ENCODE results near the gene ZNF576.

Gene ZNF576

GRCh38 chr19:43612374-43612773 is 16.0 kb downstream of the ZNF576 start:
- Histone ChIP-seq H3K27me3 (no peaks in the 10 kb centered on the region), H3K4me1 (no peaks in the 10 kb centered on the region), H3K36me3 (peaks cover 32% of the 10 kb centered on the region), H3K4me3 (ENCODE audit: low read depth, low read length) (no peak overlapping the region), H3K9me3 (no peaks in the 10 kb centered on the region)
- no peak for TF ChIP-seq CTCF (IDR thresholded peaks at IDR 0.05; ENCODE audit: low read depth, low read length)
- no peak for DNase-seq

- Histone ChIP-seq H3K27me3 (no peaks in the 10 kb centered on the region), H3K9me3 (no peaks in the 10 kb centered on the region), H3K4me3 (ENCODE audit: low read depth, low read length) (no peak overlapping the region), H3K36me3 (peaks cover 22% of the 10 kb centered on the region), H3K4me1 (no peaks in the 10 kb centered on the region)
- no peak for TF ChIP-seq CTCF (IDR thresholded peaks at IDR 0.05; ENCODE audit: low read depth, low read length)
- no peak for DNase-seq
Measured at GRCh38 chr19:43616306-43616705, 19.9 kb downstream of the ZNF576 start.

- no peak overlapping the region for H3K4me3 ChIP-seq (ENCODE audit: low read depth, low read length)
- H3K36me3 ChIP-seq = peaks cover 16% of the 10 kb centered on the region
- H3K9me3 ChIP-seq = no peaks in the 10 kb centered on the region
- H3K27me3 ChIP-seq = no peaks in the 10 kb centered on the region
- no peak for TF ChIP-seq CTCF (IDR thresholded peaks at IDR 0.05; ENCODE audit: low read depth, low read length)
- no peak for DNase-seq
- H3K4me1 ChIP-seq = no peaks in the 10 kb centered on the region
Measured at GRCh38 chr19:43616954-43617353, 20.6 kb downstream of the ZNF576 start.

DNA sequence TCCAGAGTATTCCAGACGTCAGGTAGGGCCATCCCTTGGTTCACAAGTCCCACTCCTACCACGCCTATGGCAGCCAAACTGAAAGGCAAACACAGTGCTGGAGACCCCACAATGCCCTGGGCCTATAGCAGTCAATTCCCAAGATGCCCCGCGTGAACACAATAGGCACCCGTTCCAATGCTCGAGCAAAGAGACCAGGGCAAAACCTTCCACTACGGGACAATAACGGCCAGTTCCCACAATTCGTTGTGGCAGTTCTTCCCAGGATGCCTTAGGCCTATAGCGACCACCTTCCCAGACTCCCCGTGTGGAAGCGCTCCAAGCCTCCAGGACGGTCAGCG is 22.5 kb downstream of the ZNF576 start:
- Histone ChIP-seq H3K36me3 (peaks cover 3% of the 10 kb centered on the region; the same call in 1 of the 2 replicates), H3K4me1 (no peaks in the 10 kb centered on the region), H3K9me3 (no peaks in the 10 kb centered on the region), H3K4me3 (ENCODE audit: low read depth, low read length) (peak overlapping the region; percentile 83), H3K27me3 (no peaks in the 10 kb centered on the region)
- peak; percentile 58 for DNase-seq
- no peak for TF ChIP-seq CTCF (IDR thresholded peaks at IDR 0.05; ENCODE audit: low read depth, low read length)

DNA sequence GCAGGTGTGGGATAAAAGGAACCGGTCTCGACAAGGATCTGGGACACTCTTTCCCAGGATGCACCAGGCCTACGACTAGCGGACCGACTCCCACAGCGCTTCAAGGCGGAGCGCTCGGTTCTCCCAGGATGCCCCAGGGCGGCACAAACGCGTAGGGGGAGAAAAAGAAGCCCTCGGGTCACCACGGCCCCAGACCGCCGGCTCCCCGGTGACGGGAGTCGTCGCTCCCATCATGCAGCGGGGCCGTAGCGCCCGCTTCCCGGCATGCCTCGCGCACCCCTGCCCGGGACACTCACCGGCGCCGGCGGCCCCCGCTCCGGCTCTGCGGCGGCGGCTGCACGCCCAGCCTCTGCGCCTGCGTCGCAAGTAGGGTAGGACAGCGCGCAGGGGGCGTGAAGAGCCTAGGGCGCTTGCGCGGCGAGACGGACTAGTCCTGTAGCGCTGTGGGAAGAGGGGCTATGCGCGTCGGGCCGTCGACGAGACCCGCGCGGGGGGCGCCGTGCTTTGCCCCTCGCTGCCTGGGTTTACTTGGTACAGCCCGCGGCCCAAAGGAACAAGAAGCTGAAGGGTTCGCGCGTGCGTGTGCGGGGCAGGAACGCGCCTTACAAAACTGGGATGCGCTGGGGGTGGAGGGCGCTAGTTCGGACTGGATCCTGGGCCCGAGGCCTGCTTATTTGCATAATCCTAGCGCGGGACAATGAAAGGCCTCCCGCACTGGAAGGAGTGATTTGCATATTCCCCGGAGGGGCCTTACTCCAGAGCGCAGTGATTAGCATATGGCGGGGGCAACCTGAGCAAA is 23.1 kb downstream of the ZNF576 start, which contains the start of gene ZNF428:
TSS of gene ZNF428 (minus strand) at position 368 of the 799 bp plus-strand sequence. CDS start 5,325 bp downstream, outside the sequence.
- DNase-seq = peak; percentile 93
- no peaks in the 10 kb centered on the region for H3K36me3 ChIP-seq
- TF ChIP-seq CTCF (IDR thresholded peaks at IDR 0.05; ENCODE audit: low read depth, low read length) = no peak
- H3K27me3 ChIP-seq = no peaks in the 10 kb centered on the region
- H3K4me1 ChIP-seq = no peaks in the 10 kb centered on the region
- no peaks in the 10 kb centered on the region for H3K9me3 ChIP-seq
- peak within 1 kb of the TSS; percentile 83 for H3K4me3 ChIP-seq (ENCODE audit: low read depth, low read length)
